K562 (cell line): Measurements from ENCODE around the gene KIF12. TPM values are rescaled to one million over a fixed set of nuclear protein-coding genes. Genes with fewer than 3 reads are reported as not detected.

ENCODE experiments used
- ATAC-seq: fragments of 200-7000 bp; cut with Tn5 transposase; 3 replicates; pipeline ENCODE4 v1.9.1; 2020; ENCODE audit warnings: moderate library complexity
- BruUV-seq: library from RNA; stranded (reverse); fragments of 400-500 nt; replicated peaks from 2 replicates; lab custom pipeline; 2021; lab: Mats Ljungman, UMichigan
- CTCF ChIA-PET: fragments of 300-600 bp; formaldehyde crosslinking; extraction: SDS; loops from one replicate; lab custom pipeline; 2021; ENCODE audit warnings: low intra/inter-chr PET ratio; lab: Yijun Ruan, JAX
- POLR2A ChIA-PET: fragments of 300-600, 350-650 bp; sonication (Branson Sonifier 250); formaldehyde crosslinking; extraction: SDS; loops from one replicate; lab custom pipeline; 2021; ENCODE audit warnings: antibody characterized with exemption, inconsistent platforms; lab: Yijun Ruan, JAX
- DNase-seq, 4 experiments: peaks; one replicate each; pipeline versions ENCODE4 v3.0.0 to v3.0.0-alpha.2; 2011 to 2018; ENCODE audit warnings: low spot score in 3 of 4, mixed read lengths in 3 of 4; ENCODE audit errors: extremely low read depth in 1 of 4
- FAIRE-seq: peaks from 2 replicates; lab custom pipeline; 2011; peaks lifted over from hg19 to GRCh38; lab: Jason Lieb, UNC
- H2AFZ ChIP-seq: 2 replicates; pipeline ENCODE4 v1.6.0; 2011; ENCODE audit warnings: low read depth, low read length, control low read depth, inconsistent platforms
- H3K27ac ChIP-seq: fragments of 200-600 bp; 3 replicates; pipeline ENCODE4 v1.8.0; 2011; ENCODE audit warnings: low read depth, mild to moderate bottlenecking, control low read depth, inconsistent platforms, low read length, moderate library complexity, mixed read lengths; ENCODE audit errors: extremely low read depth
- H3K27me3 ChIP-seq, 2 experiments: fragments of 300-600 bp in 1 of 2; 2 replicates in 1 of 2; 3 replicates in 1 of 2; pipeline versions ENCODE4 v1.6.0 to v1.8.0; 2011; ENCODE audit warnings: inconsistent platforms in 2 of 2, low read length in 2 of 2, mild to moderate bottlenecking in 1 of 2, mixed read lengths in 1 of 2, moderate library complexity in 1 of 2; ENCODE audit not compliant: control insufficient read depth in 2 of 2, insufficient read depth in 2 of 2
- H3K36me3 ChIP-seq: fragments of 300-600 bp; 3 replicates; pipeline ENCODE4 v1.8.0; 2011; ENCODE audit warnings: mild to moderate bottlenecking, low read length, inconsistent platforms; ENCODE audit not compliant: control insufficient read depth, insufficient read depth
- H3K4me1 ChIP-seq, 2 experiments: fragments of 200-600 bp in 1 of 2; replicated peaks in 1 of 2; 2 replicates in 1 of 2; 3 replicates in 1 of 2; pipeline versions ENCODE4 v1.5.1 to v1.8.0; 2011; ENCODE audit warnings: inconsistent platforms in 2 of 2, low read length in 2 of 2, mild to moderate bottlenecking in 1 of 2, mixed read lengths in 1 of 2, moderate library complexity in 1 of 2; ENCODE audit not compliant: control insufficient read depth in 2 of 2, insufficient read depth in 2 of 2
- H3K4me2 ChIP-seq: 2 replicates; pipeline ENCODE4 v1.6.1; 2011; ENCODE audit warnings: low read length, control low read depth, inconsistent platforms, mixed read lengths; ENCODE audit not compliant: insufficient read depth
- H3K4me3 ChIP-seq: fragments of 200-600 bp; sonication (generic), shearing (Covaris generic); 2 replicates; pipeline ENCODE4 v1.5.1; 2016; ENCODE audit warnings: control low read depth, inconsistent platforms
- H3K79me2 ChIP-seq: fragments of 200-600 bp; 3 replicates; pipeline ENCODE4 v1.8.0; 2011; ENCODE audit warnings: low read length, inconsistent platforms; ENCODE audit not compliant: control insufficient read depth, insufficient read depth
- H3K9ac ChIP-seq, 2 experiments: 2 replicates each; pipeline versions ENCODE4 v1.6.0 to v1.6.1; 2011; ENCODE audit warnings: low read depth in 2 of 2, low read length in 2 of 2, control low read depth in 1 of 2, inconsistent platforms in 1 of 2, mild to moderate bottlenecking in 1 of 2, mixed read lengths in 1 of 2; ENCODE audit not compliant: insufficient read depth in 1 of 2
- H3K9me1 ChIP-seq: one replicate; pipeline ENCODE4 v1.6.0; 2011; ENCODE audit warnings: inconsistent platforms, mild to moderate bottlenecking, low read length, moderate library complexity; ENCODE audit not compliant: control insufficient read depth, insufficient read depth
- H3K9me3 ChIP-seq: replicated peaks from 2 replicates; pipeline ENCODE4 v1.5.1; 2011; ENCODE audit warnings: low read depth, low read length, inconsistent platforms; ENCODE audit not compliant: control insufficient read depth, insufficient read depth
- H4K20me1 ChIP-seq: replicated peaks from 2 replicates; pipeline ENCODE4 v1.6.1; 2011; ENCODE audit warnings: low read length, inconsistent platforms, mixed read lengths; ENCODE audit not compliant: control insufficient read depth, insufficient read depth
- CAMTA2 ChIP-seq: fragments of 250-450 bp; sonication (Bioruptor Pico); conservative IDR thresholded peaks from 2 replicates; pipeline ENCODE4 v1.5.1; 2022
- ETV5 ChIP-seq: sonication (generic); formaldehyde crosslinking; IDR thresholded peaks from 2 replicates; pipeline ENCODE4 v1.4.0; 2020; ENCODE audit warnings: low read depth, mild to moderate bottlenecking, missing genetic modification reagents
- FOXO4 ChIP-seq: fragments of 450-650 bp; formaldehyde crosslinking; IDR thresholded peaks from 2 replicates; pipeline ENCODE4 v1.4.0; 2020; ENCODE audit warnings: mild to moderate bottlenecking, moderate library complexity
- GABPA ChIP-seq: fragments of 200-800 bp; sonication (Bioruptor generic); conservative IDR thresholded peaks from 2 replicates; pipeline ENCODE4 v1.6.1; 2016; ENCODE audit warnings: low read depth, missing genetic modification characterization, missing compliant biosample characterization
- HNRNPL ChIP-seq: fragments of 200-400 bp; formaldehyde crosslinking; IDR thresholded peaks from 2 replicates; pipeline ENCODE4 v1.6.1; 2017; ENCODE audit warnings: low read depth, mild to moderate bottlenecking, low read length
- NBN ChIP-seq: fragments of 450-650 bp; IDR thresholded peaks from 2 replicates; pipeline ENCODE4 v1.6.1; 2016; ENCODE audit warnings: low read depth, mild to moderate bottlenecking
- NR1H2 ChIP-seq: sonication (generic); formaldehyde crosslinking; IDR thresholded peaks from 2 replicates; pipeline ENCODE4 v1.4.0; 2020; ENCODE audit warnings: mild to moderate bottlenecking, missing genetic modification reagents
- RFX7 ChIP-seq: fragments of 250-450 bp; sonication (Bioruptor Pico); IDR thresholded peaks from 2 replicates; pipeline ENCODE4 v1.5.1; 2021; ENCODE audit warnings: mild to moderate bottlenecking
- SMARCE1 ChIP-seq: fragments of 450-650 bp; IDR thresholded peaks from 2 replicates; pipeline ENCODE4 v1.7.1; 2016; ENCODE audit warnings: mild to moderate bottlenecking
- YY1 ChIP-seq, 3 experiments: IDR thresholded peaks; 2 replicates each; pipeline ENCODE4 v1.6.1; 2011; ENCODE audit warnings: low read length in 2 of 3, mild to moderate bottlenecking in 2 of 3, moderate library complexity in 2 of 3, borderline replicate concordance in 1 of 3, control low read depth in 1 of 3, low read depth in 1 of 3; ENCODE audit not compliant: insufficient read depth in 3 of 3, insufficient replicate concordance in 2 of 3, control insufficient read depth in 1 of 3, insufficient read length in 1 of 3; ENCODE audit errors: extremely low read depth in 1 of 3
- ZBTB2 ChIP-seq: fragments of 450-650 bp; IDR thresholded peaks from 2 replicates; pipeline ENCODE4 v1.6.1; 2016; ENCODE audit warnings: antibody characterized with exemption
- ZNF263 ChIP-seq: sonication (generic); formaldehyde crosslinking; IDR thresholded peaks from 2 replicates; pipeline ENCODE4 v1.8.0; 2022; ENCODE audit warnings: mild to moderate bottlenecking, missing genetic modification reagents, borderline replicate concordance
- ZNF431 ChIP-seq: sonication (generic); formaldehyde crosslinking; IDR thresholded peaks from 2 replicates; pipeline ENCODE4 v1.8.0; 2022; ENCODE audit warnings: mild to moderate bottlenecking, missing genetic modification reagents
- ZZZ3 ChIP-seq: fragments of 450-650 bp; IDR thresholded peaks from 2 replicates; pipeline ENCODE4 v1.6.1; 2016; ENCODE audit warnings: antibody characterized with exemption, mild to moderate bottlenecking, moderate library complexity
- WGBS: fragments of 100-300 bp; shearing (Covaris generic); methylation state at CpG from one replicate; pipeline ENCODE4 v1.1.6; 2016; ENCODE audit warnings: low coverage, mixed read lengths; ENCODE audit not compliant: insufficient coverage; ENCODE audit errors: missing lambda C conversion rate; 5-methylcytosine and 5-hydroxymethylcytosine counted together
- in situ Hi-C: fragments of 300-500 bp; cut with MboI; formaldehyde crosslinking; loops from 4 replicates; pipeline ENCODE4 v1.15.0; 2018; ENCODE audit warnings: inconsistent platforms, mixed read lengths
- intact Hi-C: fragments of 100-400 bp; cut with micrococcal nuclease; formaldehyde crosslinking; loops from 2 replicates; pipeline ENCODE4 v1.14.2; 2022
- polyA plus RNA-seq, 8 experiments: library from polyadenylated mRNA; depleted of rRNA in 4 of 8; stranded (reverse) in 5 of 8; unstranded in 3 of 8; fragments of >200 nt; fragmentation: Nextera tagmentation in 2 of 8; fragmentation: Illumina TruSeq in 1 of 8; extraction: Ambion mirVana in 2 of 8; extraction: Trizol in 1 of 8; gene quantifications; 2 replicates each; pipeline versions ENCODE4 v1.2.1 to v1.2.3, GENCODE V29; 2011 to 2014; ENCODE audit warnings: inconsistent platforms in 1 of 8, missing spikeins in 1 of 8
- total RNA-seq, 7 experiments: library from RNA; depleted of rRNA in 6 of 7; stranded (reverse); fragments of >200 nt in 6 of 7; fragmentation: Illumina TruSeq in 2 of 7; extraction: Trizol in 2 of 7; gene quantifications; 2 replicates each; pipeline versions ENCODE4 v1.2.1 to v1.2.3, GENCODE V29; 2011 to 2021; ENCODE audit warnings: low replicate concordance in 1 of 7

KIF12 gene
- total and polyA plus RNA-seq, 9 of the 15 experiments (the other 6 are each of a cell fraction or from before 2014, with no cell fraction given), result not detected

DNA sequence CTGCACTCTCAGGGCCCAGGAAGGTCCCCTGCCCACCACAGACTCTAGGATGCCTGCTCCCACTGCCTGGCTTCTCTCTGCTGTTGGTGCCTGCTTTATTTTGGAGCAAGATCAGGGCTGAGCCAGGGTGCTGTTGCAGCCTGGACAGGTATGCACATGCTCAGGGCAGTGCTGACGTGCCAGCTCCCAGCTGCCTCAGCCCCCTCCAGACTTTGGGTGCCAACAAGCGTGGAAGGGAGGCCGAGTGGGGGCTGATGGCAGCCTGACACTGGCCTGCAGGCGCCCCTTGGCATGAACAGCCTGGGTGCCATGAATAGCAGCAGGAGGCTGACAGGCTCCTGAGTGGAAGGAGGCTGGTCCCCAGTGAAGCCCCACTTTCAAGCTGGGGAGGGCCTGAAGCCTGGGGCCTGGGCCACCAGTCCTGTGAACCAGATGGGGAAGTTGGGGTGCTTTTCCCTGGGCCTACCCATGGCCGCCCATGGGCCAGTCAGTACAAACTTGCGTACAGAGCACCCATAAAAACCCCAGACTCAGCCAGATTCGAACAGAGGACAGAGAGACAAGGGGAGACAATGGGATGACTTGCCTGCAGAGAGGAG lies 27.8 kb downstream of the KIF12 start:
- POLR2A ChIA-PET, result no interaction called here

More for the DNA sequence above, 27.8 kb downstream of the KIF12 start:
- FAIRE-seq, result no peak
- Histone ChIP-seq H4K20me1 (no peaks in the 10 kb centered on the region), H3K4me3 (no peak overlapping the region), H3K9me3 (no peaks in the 10 kb centered on the region), H3K27ac (no peak overlapping the region)
- BruUV-seq, result no TSS peak
- in situ Hi-C loops, result no loop called here
- TF ChIP-seq GABPA (tag) (no peak), HNRNPL (no peak), ZBTB2 (no peak), ETV5 (CRISPR knock-in tag) (no peak), ZNF263 (CRISPR knock-in tag) (no peak), YY1 (IDR thresholded peaks at IDR 0.05; ENCODE audit: borderline replicate concordance in 1 of 3, control insufficient read depth in 1 of 3, extremely low read depth in 1 of 3, insufficient read depth in 3 of 3, insufficient read length in 1 of 3, insufficient replicate concordance in 2 of 3, low read depth in 1 of 3, low read length in 2 of 3) (no peak), NR1H2 (CRISPR knock-in tag) (no peak), FOXO4 (CRISPR knock-in tag) (no peak), CAMTA2 (CRISPR knock-in tag) (no peak), ZZZ3 (no peak), SMARCE1 (no peak), RFX7 (no peak), NBN (no peak), ZNF431 (CRISPR knock-in tag) (no peak)
- TF ChIP-seq, all 486 proteins: peak for 0
- CTCF ChIA-PET, result no interaction called here
- H3K79me2 ChIP-seq, result no peaks in the 10 kb centered on the region
- H3K27me3 ChIP-seq, result peaks cover 0 to 9% of the 10 kb centered on the region in 2 experiments; a peak in 3 of 5 replicates
- no peaks in the 10 kb centered on the region for H3K36me3 ChIP-seq
- no peaks in the 10 kb centered on the region; a peak in 1 of 5 replicates for H3K4me1 ChIP-seq
- intact Hi-C loops, result no loop called here
- ATAC-seq (no peak), DNase-seq (no peak)
- 2% methylated on average over 7 of the region's 7 CpGs for WGBS
- no peaks in the 10 kb centered on the region for H3K9me1 ChIP-seq
- H3K9ac ChIP-seq, result no peak overlapping the region
- H2AFZ ChIP-seq, result no peak overlapping the region
- H3K4me2 ChIP-seq, result no peak overlapping the region
